Measurements from ENCODE around the gene GALNT15. TPM values are rescaled to one million over a fixed set of nuclear protein-coding genes. Genes with fewer than 3 reads are reported as not detected.

The GALNT15 gene
- total RNA-seq, 8 experiments from 2014 or later = 0.23 to 41.3 (median 0.70) TPM; not detected in 1

DNA sequence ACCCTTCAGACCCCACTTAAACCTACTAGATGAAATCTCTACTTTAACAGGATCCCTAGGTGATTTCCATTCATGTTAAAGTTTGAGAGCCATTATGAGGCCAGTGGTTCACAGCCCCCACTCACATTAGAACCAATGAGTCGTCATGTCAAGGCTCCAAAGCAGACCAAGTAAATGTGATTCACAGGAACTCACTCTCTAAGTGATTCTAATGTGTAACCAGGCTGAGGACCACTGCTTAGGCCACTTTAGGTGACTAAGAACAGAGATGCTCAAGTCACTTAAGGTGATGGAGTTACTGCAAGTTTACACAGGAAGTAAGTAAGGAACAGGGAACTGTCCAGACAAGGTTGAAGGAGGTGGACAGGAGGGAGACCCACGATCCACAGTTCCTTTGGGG is 7.7 kb downstream of the GALNT15 start:
- H3K4me3 ChIP-seq = no peak overlapping the region
- H3K4me1 ChIP-seq (replicated peaks in 1 of 2) = no peaks in the 10 kb centered on the region
- 50 to 80% (median 63%) methylated on average over 1 to 2 of the region's 2 CpGs; no CpG with 5 or more reads in 5 of the 10 experiments for WGBS, 10 experiments
- no peak overlapping the region for H3K27ac ChIP-seq
- ATAC-seq (replicated peaks in 6 of 8) = no peak
- in situ Hi-C loops (cut with MboI; ENCODE audit: low pct_unique_long_range_greater_than_20kb in 2 of 9, low sequenced_read_pairs in 9 of 9, unreplicated experiment in 9 of 9) = loop anchor here in 2 of 9 experiments (25.0 kb wide), 2 partner anchors 120 to 345 kb away; no protein-coding TSS in a partner anchor

DNA sequence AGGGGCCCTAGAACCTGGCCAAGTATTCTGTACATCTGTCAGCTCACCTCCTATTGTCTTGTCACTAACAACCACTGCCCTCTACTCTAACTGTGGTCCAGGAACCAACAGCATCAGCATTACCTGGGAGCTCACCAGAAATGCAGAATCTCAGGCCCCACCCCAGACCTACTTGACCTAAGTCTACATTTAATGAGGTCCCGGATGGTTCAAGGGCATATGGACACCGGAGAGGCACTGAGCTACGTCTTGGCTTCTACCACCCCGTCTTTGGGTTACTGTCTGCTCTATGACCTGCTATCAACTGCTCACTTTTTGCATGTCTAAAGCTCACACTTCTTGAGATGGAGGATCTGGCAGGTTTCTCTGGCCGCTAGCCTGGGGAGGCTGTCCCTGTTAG is 8.1 kb downstream of the GALNT15 start:
- no peaks in the 10 kb centered on the region for H3K4me1 ChIP-seq (replicated peaks in 1 of 2)
- no peak overlapping the region for H3K4me3 ChIP-seq
- 67 to 100% (median 88%) methylated on average over 1 to 5 of the region's 5 CpGs; no CpG with 5 or more reads in 5 of the 10 experiments for WGBS, 10 experiments
- in situ Hi-C loops (cut with MboI; ENCODE audit: low pct_unique_long_range_greater_than_20kb in 2 of 9, low sequenced_read_pairs in 9 of 9, unreplicated experiment in 9 of 9) = loop anchor here in 2 of 9 experiments (25.0 kb wide), 2 partner anchors 120 to 345 kb away; no protein-coding TSS in a partner anchor
- ATAC-seq (replicated peaks in 6 of 8) = no peak
- H3K27ac ChIP-seq = no peak overlapping the region

DNA sequence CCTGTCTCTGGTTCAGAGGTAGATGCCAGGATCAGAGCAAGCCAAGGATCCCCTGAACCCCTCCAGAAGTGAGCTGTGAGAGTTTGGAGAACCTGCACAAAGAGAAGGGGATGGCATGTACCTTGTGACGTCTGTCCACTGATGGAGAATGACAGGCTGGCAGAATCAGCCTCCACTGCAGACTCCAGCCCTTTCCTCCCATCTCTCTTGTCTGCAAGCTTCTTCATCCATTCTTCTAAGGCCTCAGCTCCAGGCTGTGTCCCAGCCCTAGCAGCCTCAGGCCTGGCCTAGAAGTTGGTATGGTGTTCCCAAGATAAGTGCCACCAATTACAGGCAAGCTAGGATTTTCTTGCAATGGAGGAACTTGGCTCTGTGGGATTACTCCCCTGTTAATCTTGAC is 8.6 kb downstream of the GALNT15 start:
- Histone ChIP-seq H3K4me3 (no peak overlapping the region), H3K27ac (no peak overlapping the region), H3K4me1 (replicated peaks in 1 of 2) (no peaks in the 10 kb centered on the region)
- WGBS, 10 experiments = 100% methylated on average over 1 of the region's 1 CpG; no CpG with 5 or more reads in 9 of the 10 experiments
- ATAC-seq (replicated peaks in 6 of 8) = no peak
- in situ Hi-C loops (cut with MboI; ENCODE audit: low pct_unique_long_range_greater_than_20kb in 2 of 9, low sequenced_read_pairs in 9 of 9, unreplicated experiment in 9 of 9) = loop anchor here in 2 of 9 experiments (25.0 kb wide), 2 partner anchors 121 to 346 kb away; no protein-coding TSS in a partner anchor

DNA sequence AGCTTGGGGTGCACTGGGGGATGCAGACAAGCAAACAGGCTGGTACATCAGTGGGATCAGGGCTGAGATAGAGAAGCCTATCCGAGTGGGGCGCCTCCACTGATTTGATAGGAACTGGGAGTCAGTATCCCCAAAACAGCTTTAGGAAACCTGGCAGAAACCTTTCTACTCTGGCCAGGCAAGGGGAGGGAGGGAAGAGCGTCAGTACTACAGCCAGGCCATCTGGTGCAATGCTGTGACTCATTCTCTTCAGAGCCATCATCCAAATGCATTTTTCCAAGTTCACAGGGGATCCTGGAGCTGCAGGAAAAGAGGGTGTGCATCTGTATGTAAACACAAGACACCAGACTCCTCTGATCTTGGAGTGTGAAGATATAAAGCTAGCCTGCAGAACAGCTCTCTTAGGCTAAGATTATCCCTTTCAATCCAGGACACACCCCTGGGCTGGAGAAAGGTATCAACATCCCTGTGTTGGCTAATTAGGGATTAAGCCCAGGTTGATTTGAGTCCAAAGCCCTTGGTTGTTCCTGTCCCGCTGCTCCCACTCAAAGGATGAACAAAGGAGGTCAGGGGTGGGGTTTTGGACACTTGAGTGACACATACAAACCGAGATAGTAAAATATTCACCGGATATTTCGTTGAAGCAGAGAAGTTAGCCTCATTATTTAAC is 9.3 kb downstream of the GALNT15 start:
- 0 to 80% (median 71%) methylated on average over 1 to 6 of the region's 7 CpGs; no CpG with 5 or more reads in 2 of the 10 experiments for WGBS, 10 experiments
- in situ Hi-C loops (cut with MboI; ENCODE audit: low pct_unique_long_range_greater_than_20kb in 2 of 9, low sequenced_read_pairs in 9 of 9, unreplicated experiment in 9 of 9) = loop anchor here in 2 of 9 experiments (25.0 kb wide), 2 partner anchors 121 to 346 kb away; no protein-coding TSS in a partner anchor
- no peaks in the 10 kb centered on the region for H3K4me1 ChIP-seq (replicated peaks in 1 of 2)
- H3K27ac ChIP-seq = no peak overlapping the region
- peak in 5 of 8 experiments; percentile 38 to 97 (median 91) for ATAC-seq (replicated peaks in 6 of 8)
- H3K4me3 ChIP-seq = no peak overlapping the region

DNA sequence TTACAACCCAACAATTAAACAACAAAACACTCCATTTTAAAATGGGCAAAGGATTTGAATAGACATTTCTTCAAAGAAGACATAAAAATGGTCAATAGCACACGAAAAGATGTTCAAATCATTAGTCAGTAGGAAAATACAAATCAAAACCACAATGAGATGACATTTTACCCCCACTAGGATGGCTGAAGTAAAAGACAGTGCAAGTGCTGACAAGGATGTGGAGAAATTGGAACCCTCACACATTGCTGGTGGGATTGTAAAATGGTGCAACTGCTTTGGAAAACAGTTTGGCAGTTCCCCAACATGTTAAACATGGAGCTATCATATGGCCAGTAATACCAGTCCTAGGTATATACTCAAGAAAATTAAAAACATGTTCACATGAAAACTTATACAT is 11.6 kb downstream of the GALNT15 start:
- no peak for ATAC-seq (replicated peaks in 6 of 8)
- in situ Hi-C loops (cut with MboI; ENCODE audit: low pct_unique_long_range_greater_than_20kb in 2 of 9, low sequenced_read_pairs in 9 of 9, unreplicated experiment in 9 of 9) = loop anchor here in 2 of 9 experiments (25.0 kb wide), 2 partner anchors 124 to 349 kb away; no protein-coding TSS in a partner anchor
- WGBS, 10 experiments = 17 to 50% (median 35%) methylated on average over 1 of the region's 1 CpG; no CpG with 5 or more reads in 2 of the 10 experiments

DNA sequence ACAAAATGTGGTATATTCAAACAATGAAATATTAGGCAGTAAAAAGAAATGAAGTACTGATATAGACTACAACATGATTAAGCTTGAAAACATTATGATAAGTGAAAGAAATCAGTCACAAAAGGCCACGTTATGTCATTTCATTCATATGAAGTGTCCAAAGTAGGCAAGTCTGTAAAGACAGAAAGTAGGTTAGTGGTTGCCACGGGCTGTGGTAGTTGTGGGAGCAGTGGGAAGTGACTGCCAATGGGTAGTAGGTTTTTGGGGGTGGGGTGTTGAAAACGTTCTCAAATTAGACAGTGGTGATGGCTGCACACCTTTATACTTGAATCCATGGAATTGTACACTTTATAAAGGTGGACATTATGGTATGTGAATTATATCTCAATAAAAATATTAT is 12.1 kb downstream of the GALNT15 start:
- ATAC-seq (replicated peaks in 6 of 8) = no peak
- H3K27ac ChIP-seq = no peak overlapping the region
- H3K4me1 ChIP-seq (replicated peaks in 1 of 2) = no peaks in the 10 kb centered on the region
- no peak overlapping the region for H3K4me3 ChIP-seq
- WGBS, 10 experiments = 50 to 100% (median 77%) methylated on average over 1 to 3 of the region's 3 CpGs
- in situ Hi-C loops (cut with MboI; ENCODE audit: low pct_unique_long_range_greater_than_20kb in 2 of 9, low sequenced_read_pairs in 9 of 9, unreplicated experiment in 9 of 9) = loop anchor here in 2 of 9 experiments (25.0 kb wide), 2 partner anchors 124 to 349 kb away; no protein-coding TSS in a partner anchor

More for the DNA sequence above, 11.6 kb downstream of the GALNT15 start:
- Histone ChIP-seq H3K4me1 (replicated peaks in 1 of 2) (no peaks in the 10 kb centered on the region), H3K27ac (no peak overlapping the region), H3K4me3 (no peak overlapping the region)

DNA sequence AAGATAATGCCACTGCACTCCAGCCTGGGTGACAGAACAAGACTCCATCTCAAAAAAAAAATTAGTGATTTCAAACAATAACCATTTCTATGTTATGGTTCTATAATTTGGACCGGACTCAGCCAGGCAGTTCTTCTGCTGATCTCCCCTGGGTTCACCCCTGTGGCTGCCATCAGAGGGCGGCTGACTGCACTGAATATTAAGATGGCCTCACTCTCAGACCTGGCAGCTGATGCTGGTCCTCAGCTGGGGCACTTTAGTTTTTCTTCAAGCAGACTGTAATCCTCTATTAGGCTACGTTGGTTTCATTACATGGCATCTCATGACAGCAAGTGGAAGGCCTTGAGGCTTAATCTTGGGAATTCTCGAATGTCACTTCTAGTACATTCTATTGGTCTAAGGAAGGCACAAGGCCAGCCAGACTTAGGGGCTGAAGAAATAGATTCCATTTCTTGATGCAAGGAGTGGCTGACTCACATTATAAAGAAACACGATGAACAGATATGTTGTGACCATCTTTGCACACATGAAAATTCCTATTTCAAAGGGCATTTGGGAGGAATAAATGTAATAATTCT is 12.8 kb downstream of the GALNT15 start:
- WGBS, 10 experiments = 62 to 100% (median 88%) methylated on average over 1 to 4 of the region's 5 CpGs
- H3K4me1 ChIP-seq (replicated peaks in 1 of 2) = no peaks in the 10 kb centered on the region
- ATAC-seq (replicated peaks in 6 of 8) = no peak
- no peak overlapping the region for H3K27ac ChIP-seq
- H3K4me3 ChIP-seq = no peak overlapping the region
- in situ Hi-C loops (cut with MboI; ENCODE audit: low pct_unique_long_range_greater_than_20kb in 2 of 9, low sequenced_read_pairs in 9 of 9, unreplicated experiment in 9 of 9) = loop anchor here in 2 of 9 experiments (25.0 kb wide), 2 partner anchors 125 to 350 kb away; no protein-coding TSS in a partner anchor

DNA sequence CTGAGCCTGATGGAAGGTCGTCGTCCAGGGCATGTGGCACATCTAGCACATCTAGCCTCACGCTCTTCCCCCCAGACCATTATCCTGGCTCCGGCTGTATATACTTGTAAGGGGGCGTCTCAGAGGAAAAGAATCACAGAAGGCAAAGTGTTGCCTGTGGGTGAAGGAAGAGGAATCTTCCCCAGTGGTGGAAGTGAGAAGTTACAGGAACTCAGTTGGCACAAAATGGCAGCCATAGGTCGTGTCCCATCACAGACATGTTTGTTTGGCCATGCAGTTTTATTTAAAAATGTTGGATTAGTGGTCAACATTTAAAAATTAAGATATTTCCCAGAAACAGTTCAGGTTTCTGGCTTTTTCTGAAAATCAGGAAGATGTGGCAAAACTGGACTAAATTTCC is 13.6 kb downstream of the GALNT15 start:
- H3K4me3 ChIP-seq = no peak overlapping the region
- no peak overlapping the region for H3K27ac ChIP-seq
- WGBS, 10 experiments = 60 to 100% (median 80%) methylated on average over 1 to 4 of the region's 6 CpGs; no CpG with 5 or more reads in 3 of the 10 experiments
- H3K4me1 ChIP-seq (replicated peaks in 1 of 2) = no peaks in the 10 kb centered on the region
- ATAC-seq (replicated peaks in 6 of 8) = no peak
- in situ Hi-C loops (cut with MboI; ENCODE audit: low pct_unique_long_range_greater_than_20kb in 2 of 9, low sequenced_read_pairs in 9 of 9, unreplicated experiment in 9 of 9) = loop anchor here in 2 of 9 experiments (25.0 kb wide), 2 partner anchors 126 to 351 kb away; no protein-coding TSS in a partner anchor

DNA sequence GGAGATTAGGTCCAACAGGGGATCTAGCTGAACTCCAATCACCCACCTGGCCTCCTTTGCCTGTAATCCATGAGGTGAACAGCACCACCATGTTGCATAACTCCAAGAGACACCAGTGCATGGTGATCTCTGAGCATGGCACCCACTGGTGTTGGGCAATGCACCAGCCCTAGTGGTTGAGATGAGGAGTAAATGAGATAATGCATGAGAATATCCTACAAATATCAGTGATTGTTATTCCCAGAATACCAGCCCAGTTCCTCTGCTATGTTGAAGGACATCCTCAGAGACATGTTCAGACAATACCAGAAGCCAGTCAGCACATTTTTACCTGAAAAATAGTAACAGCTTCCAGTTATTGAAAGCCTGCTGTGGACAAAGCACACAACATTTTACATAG is 14.7 kb downstream of the GALNT15 start:
- Histone ChIP-seq H3K4me1 (replicated peaks in 1 of 2) (no peaks in the 10 kb centered on the region), H3K4me3 (no peak overlapping the region), H3K27ac (no peak overlapping the region)
- ATAC-seq (replicated peaks in 6 of 8) = no peak
- in situ Hi-C loops (cut with MboI; ENCODE audit: low pct_unique_long_range_greater_than_20kb in 2 of 9, low sequenced_read_pairs in 9 of 9, unreplicated experiment in 9 of 9) = loop anchor here in 2 of 9 experiments (25.0 kb wide), 2 partner anchors 127 to 352 kb away; no protein-coding TSS in a partner anchor

DNA sequence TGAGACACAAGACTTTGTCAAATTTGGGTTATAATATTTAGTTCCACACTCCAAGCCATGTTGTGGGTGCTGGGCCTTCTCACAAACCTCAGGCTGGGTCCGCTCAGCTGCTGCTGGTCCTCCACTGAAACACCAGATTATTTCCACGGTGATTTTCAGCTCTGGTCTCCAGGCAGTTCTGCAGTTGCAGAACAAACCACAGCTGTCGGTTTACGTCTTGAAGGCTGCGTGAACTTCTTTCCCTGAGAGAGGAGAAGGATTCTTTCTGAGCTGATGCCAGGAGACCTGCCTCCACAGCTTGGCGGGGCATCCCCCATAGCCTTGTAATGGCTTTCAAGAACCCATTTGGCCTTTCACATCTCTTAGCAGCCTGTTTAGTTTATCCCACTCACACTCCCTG is 16.2 kb downstream of the GALNT15 start:
- Histone ChIP-seq H3K4me1 (replicated peaks in 1 of 2) (no peaks in the 10 kb centered on the region), H3K27ac (no peak overlapping the region), H3K4me3 (no peak overlapping the region)
- in situ Hi-C loops (cut with MboI; ENCODE audit: low pct_unique_long_range_greater_than_20kb in 2 of 9, low sequenced_read_pairs in 9 of 9, unreplicated experiment in 9 of 9) = loop anchor here in 2 of 9 experiments (25.0 kb wide), 2 partner anchors 128 to 353 kb away; no protein-coding TSS in a partner anchor
- WGBS, 10 experiments = 82 to 100% (median 96%) methylated on average over 1 to 6 of the region's 6 CpGs; no CpG with 5 or more reads in 2 of the 10 experiments
- ATAC-seq (replicated peaks in 6 of 8) = no peak

DNA sequence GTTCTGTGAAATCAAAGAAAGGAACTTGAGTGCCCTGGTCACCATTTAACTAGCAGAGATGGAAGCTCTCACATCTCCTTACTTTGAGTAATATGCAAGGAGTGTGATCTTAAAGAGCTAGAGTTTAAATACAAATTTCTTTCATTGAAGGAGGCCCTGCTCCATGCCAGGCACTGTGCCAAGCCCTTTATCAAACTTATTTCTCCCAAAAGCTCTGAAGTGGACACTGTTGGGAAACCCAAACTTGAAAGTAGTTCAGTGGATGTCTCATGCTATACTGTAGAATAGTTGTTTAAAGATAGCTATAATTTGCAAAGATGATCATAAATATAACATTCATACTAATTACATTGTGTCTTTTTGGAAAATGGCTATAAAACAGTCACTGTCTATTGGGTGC is 17.1 kb downstream of the GALNT15 start:
- Histone ChIP-seq H3K4me1 (replicated peaks in 1 of 2) (no peaks in the 10 kb centered on the region), H3K4me3 (no peak overlapping the region), H3K27ac (no peak overlapping the region)
- no peak for ATAC-seq (replicated peaks in 6 of 8)
- in situ Hi-C loops (cut with MboI; ENCODE audit: low pct_unique_long_range_greater_than_20kb in 2 of 9, low sequenced_read_pairs in 9 of 9, unreplicated experiment in 9 of 9) = loop anchor here in 2 of 9 experiments (25.0 kb wide), 2 partner anchors 129 to 354 kb away; no protein-coding TSS in a partner anchor

DNA sequence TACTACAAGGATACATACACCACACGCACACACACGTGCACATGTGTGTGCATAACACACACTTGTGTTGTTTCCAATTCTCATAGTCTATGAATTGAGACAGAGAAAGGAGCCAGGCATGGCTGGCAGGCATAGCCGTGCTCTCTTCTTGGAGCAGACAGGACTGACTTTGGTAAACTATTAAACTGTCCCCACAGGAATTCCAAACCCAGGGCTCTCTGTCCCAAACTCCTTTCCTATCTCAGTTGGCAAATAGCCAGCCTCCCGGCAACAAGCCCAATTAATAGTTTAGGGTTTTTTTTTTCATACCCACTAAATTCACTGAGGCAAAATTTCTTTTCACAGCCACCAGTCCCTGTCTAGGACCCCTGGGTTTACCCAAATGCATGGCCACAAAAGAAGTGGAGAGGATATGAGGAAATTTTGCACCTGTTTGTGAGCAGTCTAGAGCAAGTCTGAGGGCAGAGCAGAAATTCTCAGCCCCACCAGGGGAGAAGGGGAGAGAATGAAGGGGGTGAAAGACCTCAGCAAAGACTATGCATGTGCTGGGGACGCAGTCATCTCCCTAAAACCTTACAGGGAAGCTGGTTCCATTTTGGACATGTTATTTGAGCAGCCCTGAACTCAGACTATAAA is 17.8 kb downstream of the GALNT15 start:
- ATAC-seq (replicated peaks in 6 of 8) = no peak
- Histone ChIP-seq H3K4me1 (replicated peaks in 1 of 2) (no peaks in the 10 kb centered on the region), H3K4me3 (no peak overlapping the region), H3K27ac (no peak overlapping the region)
- in situ Hi-C loops (cut with MboI; ENCODE audit: low pct_unique_long_range_greater_than_20kb in 2 of 9, low sequenced_read_pairs in 9 of 9, unreplicated experiment in 9 of 9) = loop anchor here in 2 of 9 experiments (25.0 kb wide), 2 partner anchors 130 to 355 kb away; no protein-coding TSS in a partner anchor
- 44 to 74% (median 61%) methylated on average over 2 to 4 of the region's 5 CpGs; no CpG with 5 or more reads in 1 of the 10 experiments for WGBS, 10 experiments

Data from motor neuron (in vitro differentiated cells).